Esophagus (tissue), 2 donors: ENCODE measurements around the gene CLEC19A. TPM values are rescaled to one million over a fixed set of nuclear protein-coding genes. Genes with fewer than 3 reads are reported as not detected.
"Not testable (repeated sequence)": the region's sequence is repeated elsewhere in the genome, so short reads cannot be mapped to it uniquely, and the experiment has no call there.

Experiments used
- H3K27ac ChIP-seq, 2 donors: one replicate each; pipeline ENCODE4 v1.5.1; 2013; ENCODE audit warnings: low read depth in 2 of 2, mild to moderate bottlenecking in 2 of 2, inconsistent platforms in 1 of 2, low read length in 1 of 2, moderate library complexity in 1 of 2
- H3K27me3 ChIP-seq, 2 donors: one replicate each; pipeline ENCODE4 v1.6.1; 2013; ENCODE audit warnings: low read length in 2 of 2, control low read depth in 1 of 2, mild to moderate bottlenecking in 1 of 2; ENCODE audit not compliant: insufficient read depth in 2 of 2, control insufficient read depth in 1 of 2
- H3K36me3 ChIP-seq, 2 donors: one replicate each; pipeline ENCODE4 v1.6.1; 2013; ENCODE audit warnings: low read length in 1 of 2; ENCODE audit not compliant: control insufficient read depth in 2 of 2, insufficient read depth in 2 of 2
- H3K4me1 ChIP-seq, 2 donors: one replicate each; pipeline ENCODE4 v1.6.1; 2013; ENCODE audit warnings: low read length in 1 of 2; ENCODE audit not compliant: control insufficient read depth in 2 of 2, insufficient read depth in 2 of 2
- H3K4me3 ChIP-seq, 2 donors: one replicate each; pipeline ENCODE4 v1.5.1; 2013; ENCODE audit warnings: low read length in 2 of 2, mild to moderate bottlenecking in 2 of 2, low read depth in 1 of 2, moderate library complexity in 1 of 2
- H3K9me3 ChIP-seq, 2 donors: one replicate each; pipeline ENCODE4 v1.6.1; 2013; ENCODE audit warnings: mild to moderate bottlenecking in 2 of 2, low read depth in 1 of 2, low read length in 1 of 2, moderate library complexity in 1 of 2; ENCODE audit not compliant: control insufficient read depth in 2 of 2, insufficient read depth in 1 of 2
- WGBS, 2 donors: extraction: QIAGEN DNeasy Blood & Tissue Kit; methylation state at CpG; one replicate each; pipeline ENCODE4 v1.1.7; 2013; 5-methylcytosine and 5-hydroxymethylcytosine counted together
- polyA plus RNA-seq, 2 donors: library from polyadenylated mRNA; stranded (reverse); fragments of 200-250 nt; gene quantifications; one replicate each; pipeline ENCODE4 v1.2.3, GENCODE V29; 2013
- donor health status: healthy with polysubstance abuse.
- donor health status: Bipolar disorder and iron deficiency.

CLEC19A gene
- polyA plus RNA-seq, 2 donors, result not detected

- H3K27ac ChIP-seq, result no peak overlapping the region
- WGBS, 2 donors, result 60 to 76% methylated on average over 1 of the region's 1 CpG
- H3K4me1 ChIP-seq, result no peaks in the 10 kb centered on the region
- no peaks in the 10 kb centered on the region for H3K27me3 ChIP-seq
- no peaks in the 10 kb centered on the region for H3K36me3 ChIP-seq
- no peak overlapping the region for H3K4me3 ChIP-seq
- H3K9me3 ChIP-seq, result peaks cover 0 to 3% of the 10 kb centered on the region in 2 donors
Measured at GRCh38 chr16:19308392-19308791, 22.9 kb downstream of the CLEC19A start.

- Histone ChIP-seq H3K27ac (no peak overlapping the region), H3K4me3 (no peak overlapping the region), H3K27me3 (no peaks in the 10 kb centered on the region), H3K9me3 (peaks cover 0 to 3% of the 10 kb centered on the region in 2 donors), H3K36me3 (no peaks in the 10 kb centered on the region), H3K4me1 (no peaks in the 10 kb centered on the region)
- 73 to 85% methylated on average over 5 of the region's 5 CpGs for WGBS, 2 donors
Measured at GRCh38 chr16:19309178-19309577, 23.6 kb downstream of the CLEC19A start.

GRCh38 chr16:19314718-19315425, 29.3 kb downstream of the CLEC19A start:
- Histone ChIP-seq H3K36me3 (no peaks in the 10 kb centered on the region), H3K9me3 (no peaks in the 10 kb centered on the region), H3K4me3 (no peak overlapping the region), H3K27me3 (no peaks in the 10 kb centered on the region), H3K27ac (no peak overlapping the region), H3K4me1 (no peaks in the 10 kb centered on the region)
- WGBS, 2 donors, result 80 to 81% methylated on average over 2 of the region's 2 CpGs

GRCh38 chr16:19315889-19316433, 30.4 kb downstream of the CLEC19A start:
- H3K4me3 ChIP-seq, result no peak overlapping the region
- no peaks in the 10 kb centered on the region for H3K27me3 ChIP-seq
- no peaks in the 10 kb centered on the region for H3K9me3 ChIP-seq
- H3K4me1 ChIP-seq, result no peaks in the 10 kb centered on the region
- H3K36me3 ChIP-seq, result no peaks in the 10 kb centered on the region
- 62 to 65% methylated on average over 5 of the region's 5 CpGs for WGBS, 2 donors
- no peak overlapping the region for H3K27ac ChIP-seq

- no peaks in the 10 kb centered on the region for H3K4me1 ChIP-seq
- no peaks in the 10 kb centered on the region for H3K27me3 ChIP-seq
- no peak overlapping the region for H3K27ac ChIP-seq
- H3K9me3 ChIP-seq, result no peaks in the 10 kb centered on the region
- no peaks in the 10 kb centered on the region for H3K36me3 ChIP-seq
- no peak overlapping the region for H3K4me3 ChIP-seq
- WGBS, 2 donors, result 54 to 58% methylated on average over 7 of the region's 7 CpGs
Measured at GRCh38 chr16:19316846-19317245, 31.3 kb downstream of the CLEC19A start.

- not testable (repeated sequence) for H3K36me3 ChIP-seq, H3K27me3 ChIP-seq, H3K4me1 ChIP-seq, H3K9me3 ChIP-seq, H3K27ac ChIP-seq, H3K4me3 ChIP-seq
- WGBS, 2 donors, result 87 to 89% methylated on average over 2 of the region's 2 CpGs
Measured at GRCh38 chr16:19321186-19321585, 35.7 kb downstream of the CLEC19A start.

GRCh38 chr16:19323596-19323995, 38.1 kb downstream of the CLEC19A start:
- no peaks in the 10 kb centered on the region for H3K27me3 ChIP-seq
- 70 to 85% methylated on average over 3 of the region's 3 CpGs for WGBS, 2 donors
- H3K4me3 ChIP-seq, result no peak overlapping the region

GRCh38 chr16:19328364-19328763, 42.8 kb downstream of the CLEC19A start:
- peaks cover 0 to 3% of the 10 kb centered on the region in 2 donors for H3K4me1 ChIP-seq

More at GRCh38 chr16:19323596-19323995, 38.1 kb downstream of the CLEC19A start:
- H3K36me3 ChIP-seq, result no peaks in the 10 kb centered on the region
- H3K9me3 ChIP-seq, result no peaks in the 10 kb centered on the region
- H3K4me1 ChIP-seq, result no peaks in the 10 kb centered on the region
- H3K27ac ChIP-seq, result no peak overlapping the region

GRCh38 chr16:19329932-19330331, 44.4 kb downstream of the CLEC19A start:
- Histone ChIP-seq H3K9me3 (no peaks in the 10 kb centered on the region), H3K27me3 (no peaks in the 10 kb centered on the region), H3K4me3 (no peak overlapping the region), H3K4me1 (peaks cover 0 to 3% of the 10 kb centered on the region in 2 donors), H3K27ac (no peak overlapping the region), H3K36me3 (no peaks in the 10 kb centered on the region)
- 73 to 92% methylated on average over 1 of the region's 1 CpG for WGBS, 2 donors

More at GRCh38 chr16:19328364-19328763, 42.8 kb downstream of the CLEC19A start:
- H3K9me3 ChIP-seq, result no peaks in the 10 kb centered on the region
- H3K4me3 ChIP-seq, result no peak overlapping the region
- H3K27me3 ChIP-seq, result no peaks in the 10 kb centered on the region
- no peaks in the 10 kb centered on the region for H3K36me3 ChIP-seq
- no peak overlapping the region for H3K27ac ChIP-seq
- WGBS, 2 donors, result 94 to 95% methylated on average over 1 of the region's 1 CpG
